GM12878 (cell line): Measurements from ENCODE around the gene ETV7. TPM values are rescaled to one million over a fixed set of nuclear protein-coding genes. Genes with fewer than 3 reads are reported as not detected.
A peak's percentile ranks its signal among the peaks of the same experiment; 100 is the strongest.

ENCODE experiments used
- ATAC-seq: fragments of 200-7000 bp; cut with Tn5 transposase; 3 replicates; pipeline ENCODE4 v1.9.1; 2020; ENCODE audit warnings: mild to moderate bottlenecking, moderate library complexity
- BruUV-seq: library from RNA; stranded (reverse); fragments of 400-500 nt; replicated peaks from 2 replicates; lab custom pipeline; 2021; lab: Mats Ljungman, UMichigan
- CTCF ChIA-PET: fragments of 300-600 bp; sonication (Branson Sonifier 250); formaldehyde crosslinking; extraction: SDS; loops from one replicate; lab custom pipeline; 2021; ENCODE audit warnings: inconsistent platforms; lab: Yijun Ruan, JAX
- POLR2A ChIA-PET: fragments of 350-600 bp; formaldehyde crosslinking; extraction: SDS; loops from one replicate; lab custom pipeline; 2021; ENCODE audit warnings: inconsistent platforms; lab: Charles Lee
- RAD21 ChIA-PET: fragments of 300-600 bp; sonication (Branson Sonifier 250); formaldehyde crosslinking; loops from one replicate; lab custom pipeline; 2023; ENCODE audit warnings: antibody characterized with exemption; ENCODE audit not compliant: unreplicated experiment; lab: Charles Lee
- SMC1A ChIA-PET: fragments of 300-600 bp; sonication (Branson Sonifier 250); formaldehyde crosslinking; loops from one replicate; lab custom pipeline; 2023; ENCODE audit not compliant: unreplicated experiment, uncharacterized antibody; lab: Charles Lee
- DNase-seq: peaks from one replicate; pipeline ENCODE4 v3.0.0-alpha.2; 2011; ENCODE audit warnings: low read depth, low spot score
- FAIRE-seq: peaks from 3 replicates; lab custom pipeline; 2011; peaks lifted over from hg19 to GRCh38; lab: Jason Lieb, UNC
- H2AFZ ChIP-seq: 2 replicates; pipeline ENCODE4 v1.6.0; 2011; ENCODE audit warnings: low read depth, low read length, control low read depth; ENCODE audit not compliant: control insufficient read depth
- H3K27ac ChIP-seq: 2 replicates; pipeline ENCODE4 v1.5.1; 2011; ENCODE audit warnings: control low read depth; ENCODE audit not compliant: control insufficient read depth, insufficient read depth
- H3K27me3 ChIP-seq, 2 experiments: replicated peaks in 1 of 2; 2 replicates each; pipeline versions ENCODE4 v1.6.0 to v1.6.1; 2011; ENCODE audit warnings: low read length in 1 of 2; ENCODE audit not compliant: control insufficient read depth in 2 of 2, insufficient read depth in 2 of 2
- H3K36me3 ChIP-seq, 2 experiments: 2 replicates each; pipeline ENCODE4 v1.5.1; 2011; ENCODE audit warnings: low read length in 1 of 2; ENCODE audit not compliant: control insufficient read depth in 2 of 2, insufficient read depth in 2 of 2
- H3K4me1 ChIP-seq: 2 replicates; pipeline ENCODE4 v1.6.1; 2011; ENCODE audit warnings: mild to moderate bottlenecking, low read length, moderate library complexity, mixed read lengths; ENCODE audit not compliant: control insufficient read depth, insufficient read depth
- H3K4me2 ChIP-seq: 2 replicates; pipeline ENCODE4 v1.6.0; 2011; ENCODE audit warnings: control low read depth; ENCODE audit not compliant: control insufficient read depth, insufficient read depth
- H3K4me3 ChIP-seq: fragments of 200-600 bp; sonication (generic); 2 replicates; pipeline ENCODE4 v1.5.1; 2016
- H3K79me2 ChIP-seq: 2 replicates; pipeline ENCODE4 v1.6.0; 2011; ENCODE audit warnings: low read length; ENCODE audit not compliant: control insufficient read depth, insufficient read depth
- H3K9ac ChIP-seq: 2 replicates; pipeline ENCODE4 v1.8.0; 2011; ENCODE audit warnings: low read length, control low read depth, mixed read lengths; ENCODE audit not compliant: control insufficient read depth, insufficient read depth
- H3K9me3 ChIP-seq: replicated peaks from 3 replicates; pipeline ENCODE4 v1.5.1; 2011; ENCODE audit warnings: mild to moderate bottlenecking, low read length; ENCODE audit not compliant: control insufficient read depth, insufficient read depth
- H4K20me1 ChIP-seq: 2 replicates; pipeline ENCODE4 v1.6.0; 2011; ENCODE audit not compliant: control insufficient read depth, insufficient read depth
- ATF7 ChIP-seq: fragments of 450-650 bp; IDR thresholded peaks from 2 replicates; pipeline ENCODE4 v1.6.1; 2016; ENCODE audit warnings: low read depth, mild to moderate bottlenecking
- BHLHE40 ChIP-seq, 2 experiments: fragments of 450-650 bp in 1 of 2; IDR thresholded peaks; 2 replicates each; pipeline ENCODE4 v1.6.1; 2011 to 2017; ENCODE audit warnings: low read depth in 2 of 2, borderline replicate concordance in 1 of 2, improper control_type of control experiment in 1 of 2, low read length in 1 of 2, mild to moderate bottlenecking in 1 of 2
- DPF2 ChIP-seq: fragments of 450-650 bp; IDR thresholded peaks from 2 replicates; pipeline ENCODE4 v1.6.1; 2017; ENCODE audit warnings: mild to moderate bottlenecking
- ELK1 ChIP-seq: IDR thresholded peaks from 2 replicates; pipeline ENCODE4 v1.6.1; 2012; ENCODE audit warnings: low read depth, low read length, improper control_type of control experiment
- EP300 ChIP-seq, 2 experiments: fragments of 150-350 bp in 1 of 2; IDR thresholded peaks; 2 replicates each; pipeline ENCODE4 v1.6.1; 2011 to 2012; ENCODE audit warnings: low read depth in 2 of 2, low read length in 2 of 2, borderline replicate concordance in 1 of 2, improper control_type of control experiment in 1 of 2, inconsistent platforms in 1 of 2; ENCODE audit not compliant: control insufficient read depth in 1 of 2
- IKZF1 ChIP-seq: fragments of 450-650 bp; conservative IDR thresholded peaks from 2 replicates; pipeline ENCODE4 v1.6.1; 2017; ENCODE audit warnings: antibody characterized with exemption, mild to moderate bottlenecking
- NR2C2 ChIP-seq: IDR thresholded peaks from 2 replicates; pipeline ENCODE4 v1.6.1; 2011; ENCODE audit warnings: borderline replicate concordance, low read depth; ENCODE audit not compliant: control insufficient read depth, insufficient read length
- RAD21 ChIP-seq: IDR thresholded peaks from 2 replicates; pipeline ENCODE4 v1.6.1; 2011; ENCODE audit warnings: mild to moderate bottlenecking, low read depth, low read length, moderate library complexity; ENCODE audit not compliant: insufficient read depth
- RELB ChIP-seq: fragments of 450-650 bp; IDR thresholded peaks from 2 replicates; pipeline ENCODE4 v1.6.1; 2017; ENCODE audit warnings: low read depth, mild to moderate bottlenecking, moderate library complexity
- TCF12 ChIP-seq: IDR thresholded peaks from 2 replicates; pipeline ENCODE4 v1.6.1; 2011; ENCODE audit warnings: low read depth, mild to moderate bottlenecking, low read length
- USF2 ChIP-seq: IDR thresholded peaks from 2 replicates; pipeline ENCODE4 v1.6.1; 2011; ENCODE audit warnings: low read depth, low read length, improper control_type of control experiment, borderline replicate concordance
- ZNF687 ChIP-seq: fragments of 450-650 bp; IDR thresholded peaks from 2 replicates; pipeline ENCODE4 v1.6.1; 2017; ENCODE audit warnings: mild to moderate bottlenecking, moderate library complexity
- ZZZ3 ChIP-seq: IDR thresholded peaks from 2 replicates; pipeline ENCODE4 v1.6.1; 2011; ENCODE audit warnings: low read depth; ENCODE audit not compliant: control insufficient read depth, insufficient read length
- WGBS: methylation state at CpG from one replicate; pipeline ENCODE4 v1.1.6; 2016; ENCODE audit warnings: low lambda C conversion rate; ENCODE audit not compliant: insufficient replicate concordance, insufficient coverage; ENCODE audit errors: missing lambda C conversion rate; 5-methylcytosine and 5-hydroxymethylcytosine counted together
- in situ Hi-C: fragments of 300-500 bp; cut with MboI; formaldehyde crosslinking; loops from 9 replicates; pipeline ENCODE4 v1.14.3; 2018; ENCODE audit warnings: mixed read lengths
- intact Hi-C: fragments of 100-400 bp; cut with micrococcal nuclease; formaldehyde crosslinking; loops from one replicate; pipeline ENCODE4 v1.14.2; 2022; ENCODE audit not compliant: unreplicated experiment
- polyA plus RNA-seq, 11 experiments: library from polyadenylated mRNA; depleted of rRNA in 4 of 11; unstranded in 6 of 11; stranded (reverse) in 5 of 11; fragments of >200 nt; fragmentation: Nextera tagmentation in 4 of 11; fragmentation: Illumina TruSeq in 1 of 11; extraction: Ambion mirVana in 4 of 11; extraction: Trizol in 1 of 11; gene quantifications; 1 replicate in 1 of 11; 2 replicates in 10 of 11; pipeline versions ENCODE4 v1.2.1 to v1.2.3, GENCODE V29; 2011 to 2016; ENCODE audit warnings: inconsistent platforms in 2 of 11, missing spikeins in 2 of 11, low read depth in 1 of 11
- total RNA-seq, 4 experiments: library from RNA; depleted of rRNA in 3 of 4; stranded (reverse); fragments of >200 nt in 3 of 4; fragmentation: Illumina TruSeq in 1 of 4; extraction: Trizol in 1 of 4; gene quantifications; 2 replicates each; pipeline versions ENCODE4 v1.2.1 to v1.2.3, GENCODE V29; 2013 to 2021

The ETV7 gene
- total and polyA plus RNA-seq, 10 of the 15 experiments (the other 5 are each of a cell fraction or from before 2014, with no cell fraction given) = 0.04 to 1.8 (median 1.3) TPM

GRCh38 chr6:36334832-36335459 lies 52.5 kb downstream of the ETV7 start:
- DNase-seq = no peak
- no peak for TF ChIP-seq ZZZ3
- TF ChIP-seq TCF12 = no peak
- TF ChIP-seq RAD21 = no peak
- no peak for TF ChIP-seq EP300 (IDR thresholded peaks at IDR 0.05; ENCODE audit: borderline replicate concordance in 1 of 2, control insufficient read depth in 1 of 2, low read depth in 2 of 2, low read length in 2 of 2)
- TF ChIP-seq BHLHE40 (IDR thresholded peaks at IDR 0.05; ENCODE audit: borderline replicate concordance in 1 of 2, low read depth in 2 of 2, low read length in 1 of 2) = peak in 1 of 2 experiments; percentile 53; a peak in 1 of 4 replicates
- TF ChIP-seq IKZF1 = peak; percentile 15; the same call in 1 of the 2 replicates
- peak; percentile 78 for TF ChIP-seq ATF7
- TF ChIP-seq NR2C2 = no peak
- TF ChIP-seq DPF2 = no peak
- no peak for TF ChIP-seq ELK1
- no peak for TF ChIP-seq RELB
- no peak for TF ChIP-seq USF2
- TF ChIP-seq ZNF687 = no peak

More at GRCh38 chr6:36334832-36335459, 52.5 kb downstream of the ETV7 start:
- H3K27me3 ChIP-seq = peaks cover 0 to 6% of the 10 kb centered on the region in 2 experiments; a peak in 1 of 4 replicates
- in situ Hi-C loops (no loop called here), intact Hi-C loops (loop anchor here (5.0 kb wide), 1 partner anchor 33 kb away; no protein-coding TSS in a partner anchor)
- no peaks in the 10 kb centered on the region for H3K9me3 ChIP-seq
- no peaks in the 10 kb centered on the region for H4K20me1 ChIP-seq
- ChIA-PET SMC1A (interaction anchor here (0.8 to 13.7 kb wide), 8 partner anchors 15 to 32 kb away, joined by 3 to 386 read pairs (median 5); no protein-coding TSS in a partner anchor), CTCF (interaction anchor here (0.5 to 19.9 kb wide), 6 partner anchors 9 to 447 kb away, joined by 3 to 483 read pairs (median 6); no protein-coding TSS in a partner anchor), POLR2A (interaction anchor here (0.6 to 6.0 kb wide), 7 partner anchors 19 to 307 kb away, joined by 3 to 44 read pairs (median 4); partner anchors contain the start of gene MAPK14), RAD21 (interaction anchor here (0.7 to 11.6 kb wide), 4 partner anchors 13 to 33 kb away, joined by 3 to 311 read pairs (median 5); no protein-coding TSS in a partner anchor)
- peaks cover 25% of the 10 kb centered on the region for H3K4me1 ChIP-seq
- no peak overlapping the region for H3K4me2 ChIP-seq
- no peak overlapping the region for H2AFZ ChIP-seq
- H3K4me3 ChIP-seq = no peak overlapping the region
- FAIRE-seq (no peak), ATAC-seq (peak; percentile 46)
- no TSS peak for BruUV-seq
- no peak overlapping the region for H3K27ac ChIP-seq
- no peak overlapping the region for H3K9ac ChIP-seq
- no peaks in the 10 kb centered on the region for H3K36me3 ChIP-seq
- 66% methylated on average over 14 of the region's 14 CpGs for whole genome bisulfite sequencing
- no peaks in the 10 kb centered on the region for H3K79me2 ChIP-seq
